HepG2 (cell line): ENCODE results near the gene DNAL4. TPM values are rescaled to one million over a fixed set of nuclear protein-coding genes. Genes with fewer than 3 reads are reported as not detected.

Source experiments
- ARNTL ChIP-seq: sonication (generic); formaldehyde crosslinking; IDR thresholded peaks from 2 replicates; pipeline ENCODE4 v1.4.0; 2020; ENCODE audit warnings: mild to moderate bottlenecking, missing genetic modification reagents
- ATF1 ChIP-seq: IDR thresholded peaks from 2 replicates; pipeline ENCODE4 v1.6.1; 2016; ENCODE audit warnings: mild to moderate bottlenecking, control low read depth
- ATF7 ChIP-seq, 2 experiments: fragments of 450-650 bp in 1 of 2; sonication (generic) in 1 of 2; formaldehyde crosslinking in 1 of 2; IDR thresholded peaks; 2 replicates each; pipeline versions ENCODE4 v1.4.0 to v1.6.1; 2016 to 2020; ENCODE audit warnings: antibody characterized with exemption in 1 of 2, mild to moderate bottlenecking in 1 of 2, missing genetic modification reagents in 1 of 2
- HNRNPK ChIP-seq: fragments of 200-400 bp; formaldehyde crosslinking; IDR thresholded peaks from 2 replicates; pipeline ENCODE4 v1.6.1; 2018; ENCODE audit warnings: low read length, low read depth, moderate library complexity, mild to moderate bottlenecking; ENCODE audit not compliant: poor library complexity, severe bottlenecking
- KMT2A ChIP-seq: sonication (generic); formaldehyde crosslinking; IDR thresholded peaks from 2 replicates; pipeline ENCODE4 v1.4.0; 2020; ENCODE audit warnings: missing genetic modification reagents
- NFATC3 ChIP-seq: sonication (generic); formaldehyde crosslinking; IDR thresholded peaks from 2 replicates; pipeline ENCODE4 v1.5.1; 2020; ENCODE audit warnings: mild to moderate bottlenecking, missing genetic modification reagents
- NR2F1 ChIP-seq, 2 experiments: fragments of 450-650 bp in 1 of 2; formaldehyde crosslinking in 1 of 2; IDR thresholded peaks; 2 replicates each; pipeline versions ENCODE4 v1.5.0 to v1.6.1; 2016 to 2020; ENCODE audit warnings: mild to moderate bottlenecking in 1 of 2, missing compliant biosample characterization in 1 of 2, missing genetic modification reagents in 1 of 2, moderate library complexity in 1 of 2
- PATZ1 ChIP-seq: sonication (generic); formaldehyde crosslinking; IDR thresholded peaks from 2 replicates; pipeline ENCODE4 v1.4.0; 2020; ENCODE audit warnings: missing genetic modification reagents
- SALL1 ChIP-seq: sonication (generic); formaldehyde crosslinking; IDR thresholded peaks from 2 replicates; pipeline ENCODE4 v1.8.0; 2022; ENCODE audit warnings: mild to moderate bottlenecking, missing genetic modification reagents
- SRF ChIP-seq: IDR thresholded peaks from 2 replicates; pipeline ENCODE4 v1.6.1; 2011; ENCODE audit warnings: mild to moderate bottlenecking, low read depth, low read length, moderate library complexity
- ZC3H4 ChIP-seq: sonication (generic); formaldehyde crosslinking; IDR thresholded peaks from 2 replicates; pipeline ENCODE4 v1.4.0; 2020; ENCODE audit warnings: missing genetic modification reagents, borderline replicate concordance
- ZNF17 ChIP-seq: sonication (generic); formaldehyde crosslinking; IDR thresholded peaks from 2 replicates; pipeline ENCODE4 v1.5.0; 2020; ENCODE audit warnings: mild to moderate bottlenecking, missing genetic modification reagents
- ZNF30 ChIP-seq: sonication (generic); formaldehyde crosslinking; IDR thresholded peaks from 2 replicates; pipeline ENCODE4 v1.5.0; 2020; ENCODE audit warnings: mild to moderate bottlenecking, missing genetic modification reagents
- ZNF331 ChIP-seq: sonication (generic); formaldehyde crosslinking; IDR thresholded peaks from 2 replicates; pipeline ENCODE4 v1.4.0; 2020; ENCODE audit warnings: missing genetic modification reagents
- ZNF335 ChIP-seq: sonication (generic); formaldehyde crosslinking; IDR thresholded peaks from 2 replicates; pipeline ENCODE4 v1.4.0; 2020; ENCODE audit warnings: missing genetic modification reagents
- ZNF547 ChIP-seq: sonication (generic); formaldehyde crosslinking; IDR thresholded peaks from 2 replicates; pipeline ENCODE4 v1.5.1; 2020; ENCODE audit warnings: mild to moderate bottlenecking, missing genetic modification reagents
- ZNF678 ChIP-seq: sonication (generic); formaldehyde crosslinking; IDR thresholded peaks from 2 replicates; pipeline ENCODE4 v1.4.0; 2020; ENCODE audit warnings: mild to moderate bottlenecking, missing genetic modification reagents
- ZNF841 ChIP-seq: sonication (generic); formaldehyde crosslinking; IDR thresholded peaks from 2 replicates; pipeline ENCODE4 v1.8.1; 2023; ENCODE audit warnings: missing genetic modification reagents, borderline replicate concordance
- ZSCAN21 ChIP-seq: sonication (generic); formaldehyde crosslinking; IDR thresholded peaks from 2 replicates; pipeline ENCODE4 v1.8.0; 2022; ENCODE audit warnings: mild to moderate bottlenecking, missing genetic modification reagents, moderate library complexity, borderline replicate concordance
- ZSCAN22 ChIP-seq: sonication (generic); formaldehyde crosslinking; IDR thresholded peaks from 2 replicates; pipeline ENCODE4 v1.4.0; 2020; ENCODE audit warnings: mild to moderate bottlenecking, missing genetic modification reagents
- polyA plus RNA-seq, 8 experiments: library from polyadenylated mRNA; depleted of rRNA in 3 of 8; stranded (reverse) in 7 of 8; unstranded in 1 of 8; fragments of >200 nt; fragmentation: Illumina TruSeq in 4 of 8; extraction: Trizol in 4 of 8; gene quantifications; 2 replicates each; pipeline versions ENCODE4 v1.2.1 to v1.2.3, GENCODE V29; 2011 to 2016; ENCODE audit warnings: low read depth in 4 of 8, missing spikeins in 1 of 8, mixed read lengths in 1 of 8; ENCODE audit not compliant: insufficient read depth in 1 of 8
- total RNA-seq, 5 experiments: library from RNA; depleted of rRNA; stranded (reverse); fragments of >200 nt; fragmentation: Illumina TruSeq; extraction: Trizol; gene quantifications; 2 replicates each; pipeline ENCODE4 v1.2.3, GENCODE V29; 2016; ENCODE audit warnings: low read depth in 1 of 5
- TF ChIP-seq, protein P1 (sequence below): sonication (generic); formaldehyde crosslinking; IDR thresholded peaks from 2 replicates; pipeline ENCODE4 v1.8.0; 2022; ENCODE audit warnings: mild to moderate bottlenecking, missing genetic modification reagents; ENCODE audit not compliant: insufficient replicate concordance

The DNAL4 gene
- total and polyA plus RNA-seq, 2 of the 13 experiments (the other 11 are each of a cell fraction or from before 2014, with no cell fraction given): 8.0 to 10.7 TPM

DNA sequence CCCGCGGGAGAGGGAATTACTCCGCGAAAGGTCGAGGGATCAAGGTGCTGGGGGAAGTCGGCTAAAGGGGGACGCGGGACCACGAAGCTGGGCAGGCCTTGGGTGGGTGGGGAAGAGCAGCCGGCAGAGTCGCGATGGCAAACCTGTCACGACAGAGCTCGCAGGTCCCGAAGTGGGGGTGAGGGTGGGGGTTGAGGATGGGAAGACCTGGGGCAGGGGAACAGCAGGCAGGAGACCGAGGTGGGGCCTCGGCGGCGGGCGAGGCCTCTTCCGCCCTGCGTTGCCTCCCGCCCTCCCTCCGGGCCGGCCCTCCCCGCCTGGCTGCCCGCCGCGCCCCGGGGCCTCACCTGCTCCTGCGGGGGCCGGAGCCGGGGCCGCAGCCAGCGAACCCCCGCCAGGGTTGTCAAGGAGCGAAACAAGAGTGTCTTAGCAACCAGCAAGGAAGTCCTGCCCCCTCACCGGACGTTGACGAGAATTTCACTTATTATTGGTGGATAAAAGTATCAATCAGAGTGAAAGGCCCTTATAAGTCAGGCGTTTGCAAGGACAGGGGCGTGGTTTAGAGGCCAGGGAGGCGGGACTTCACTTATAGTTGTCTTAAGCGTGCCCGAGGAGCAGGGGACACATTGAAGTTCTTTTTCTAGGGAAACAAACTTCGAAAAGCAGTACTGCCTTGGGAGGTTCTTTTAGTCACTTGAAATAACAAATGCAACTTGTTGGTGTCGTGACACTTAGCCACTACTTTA lies at the start of gene DNAL4 (continued):
- TF ChIP-seq ZNF335 (CRISPR knock-in tag): peak; percentile 99
- TF ChIP-seq ATF7 (IDR thresholded peaks at IDR 0.05): no peak
- no peak for TF ChIP-seq ATF7 (CRISPR knock-in tag; IDR thresholded peaks at IDR 0.05)
- TF ChIP-seq ZNF547: no peak
- TF ChIP-seq ARNTL (CRISPR knock-in tag): no peak
- TF ChIP-seq ZC3H4 (CRISPR knock-in tag): no peak
- TF ChIP-seq, protein P1, sequence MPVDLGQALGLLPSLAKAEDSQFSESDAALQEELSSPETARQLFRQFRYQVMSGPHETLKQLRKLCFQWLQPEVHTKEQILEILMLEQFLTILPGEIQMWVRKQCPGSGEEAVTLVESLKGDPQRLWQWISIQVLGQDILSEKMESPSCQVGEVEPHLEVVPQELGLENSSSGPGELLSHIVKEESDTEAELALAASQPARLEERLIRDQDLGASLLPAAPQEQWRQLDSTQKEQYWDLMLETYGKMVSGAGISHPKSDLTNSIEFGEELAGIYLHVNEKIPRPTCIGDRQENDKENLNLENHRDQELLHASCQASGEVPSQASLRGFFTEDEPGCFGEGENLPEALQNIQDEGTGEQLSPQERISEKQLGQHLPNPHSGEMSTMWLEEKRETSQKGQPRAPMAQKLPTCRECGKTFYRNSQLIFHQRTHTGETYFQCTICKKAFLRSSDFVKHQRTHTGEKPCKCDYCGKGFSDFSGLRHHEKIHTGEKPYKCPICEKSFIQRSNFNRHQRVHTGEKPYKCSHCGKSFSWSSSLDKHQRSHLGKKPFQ (CRISPR knock-in tag): no peak
- peak; percentile 78 for TF ChIP-seq HNRNPK
- no peak for TF ChIP-seq ZSCAN22 (CRISPR knock-in tag)
- TF ChIP-seq KMT2A (CRISPR knock-in tag): no peak
- TF ChIP-seq PATZ1: peak; percentile 91
- TF ChIP-seq ZNF331 (CRISPR knock-in tag): no peak
- no peak for TF ChIP-seq ZSCAN21
- TF ChIP-seq ZNF678: no peak
- no peak for TF ChIP-seq ATF1 (CRISPR knock-in tag)
- no peak for TF ChIP-seq ZNF30 (CRISPR knock-in tag)
- peak; percentile 97 for TF ChIP-seq SRF
- TF ChIP-seq SALL1 (CRISPR knock-in tag): peak; percentile 26; the same call in 1 of the 2 replicates
- TF ChIP-seq ZNF841 (CRISPR knock-in tag): no peak
- no peak for TF ChIP-seq NR2F1 (CRISPR knock-in tag; IDR thresholded peaks at IDR 0.05)
- TF ChIP-seq ZNF17 (CRISPR knock-in tag): no peak
- TF ChIP-seq NFATC3 (CRISPR knock-in tag): no peak
